Skeletal muscle satellite cell (primary cell): ENCODE results near the gene MRC1.
"Not testable (repeated sequence)": the region's sequence is repeated elsewhere in the genome, so short reads cannot be mapped to it uniquely, and the experiment has no call there.

Source experiments
- H3K27me3 ChIP-seq: 2 replicates; pipeline ENCODE4 v1.7.0; 2013; ENCODE audit warnings: low read length; ENCODE audit not compliant: control insufficient read depth, insufficient read depth
- H3K36me3 ChIP-seq: 2 replicates; pipeline ENCODE4 v1.7.0; 2013; ENCODE audit warnings: mild to moderate bottlenecking, control low read depth, low read length; ENCODE audit not compliant: insufficient read depth
- H3K4me1 ChIP-seq: 2 replicates; pipeline ENCODE4 v1.7.0; 2013; ENCODE audit warnings: low read length; ENCODE audit not compliant: control insufficient read depth, insufficient read depth
- H3K4me2 ChIP-seq: 2 replicates; pipeline ENCODE4 v1.7.0; 2013; ENCODE audit warnings: mild to moderate bottlenecking, low read length
- H3K4me3 ChIP-seq: 2 replicates; pipeline ENCODE4 v1.7.0; 2013; ENCODE audit warnings: low read length
- H3K9ac ChIP-seq: 2 replicates; pipeline ENCODE4 v1.7.0; 2013; ENCODE audit warnings: mild to moderate bottlenecking, low read depth, low read length, moderate library complexity
- H3K9me3 ChIP-seq: replicated peaks from 2 replicates; pipeline ENCODE4 v1.7.0; 2013; ENCODE audit warnings: mild to moderate bottlenecking, control low read depth, low read length

Gene MRC1

DNA sequence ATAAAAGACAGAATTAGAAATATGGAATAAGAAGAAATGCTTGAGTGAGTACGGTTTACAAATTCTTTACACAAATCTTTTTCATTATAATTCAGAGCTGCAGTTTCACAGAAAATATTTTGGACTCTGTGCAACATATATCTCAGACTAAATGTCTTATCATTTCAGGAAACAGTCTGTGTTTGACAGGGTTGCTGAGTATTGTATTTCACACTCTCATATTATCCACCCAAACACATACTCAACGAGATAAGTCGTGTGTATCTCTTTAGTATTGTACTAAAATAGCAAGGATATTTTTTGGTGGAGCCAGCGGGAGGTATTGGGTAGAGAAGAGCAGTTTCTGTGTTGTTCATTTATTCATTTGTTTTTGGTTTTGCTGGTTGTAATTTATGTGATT lies 103.6 kb downstream of the MRC1 start:
- no peak overlapping the region for H3K4me2 ChIP-seq
- H3K27me3 ChIP-seq, result no peaks in the 10 kb centered on the region
- H3K4me1 ChIP-seq, result no peaks in the 10 kb centered on the region
- H3K9me3 ChIP-seq, result no peaks in the 10 kb centered on the region
- H3K36me3 ChIP-seq, result no peaks in the 10 kb centered on the region
- no peak overlapping the region for H3K9ac ChIP-seq
- no peak overlapping the region for H3K4me3 ChIP-seq

DNA sequence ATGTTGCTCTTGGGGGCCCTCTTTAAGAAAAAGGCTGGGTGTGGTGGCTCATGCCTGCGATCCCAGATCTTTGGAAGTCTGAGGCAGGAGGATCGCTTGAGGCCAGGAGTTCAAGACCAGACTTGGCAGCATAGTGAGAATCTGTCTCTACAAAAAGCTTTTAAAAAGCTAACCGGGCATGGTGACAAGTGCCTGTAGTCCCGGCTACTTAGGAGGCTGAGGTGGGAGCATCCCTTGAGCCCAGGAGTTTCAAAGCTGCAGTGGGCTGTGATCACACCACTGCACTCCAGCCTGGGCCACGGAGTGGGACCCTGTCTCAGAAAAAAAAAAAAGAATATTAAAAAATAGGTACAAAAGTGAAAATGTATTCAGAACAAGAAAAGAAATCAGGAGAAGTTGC lies 104.5 kb downstream of the MRC1 start:
- H3K4me3 ChIP-seq, result no peak overlapping the region
- H3K4me2 ChIP-seq, result no peak overlapping the region
- H3K27me3 ChIP-seq, result no peaks in the 10 kb centered on the region
- H3K36me3 ChIP-seq, result no peaks in the 10 kb centered on the region
- H3K9me3 ChIP-seq, result no peaks in the 10 kb centered on the region
- H3K9ac ChIP-seq, result no peak overlapping the region
- no peaks in the 10 kb centered on the region for H3K4me1 ChIP-seq

DNA sequence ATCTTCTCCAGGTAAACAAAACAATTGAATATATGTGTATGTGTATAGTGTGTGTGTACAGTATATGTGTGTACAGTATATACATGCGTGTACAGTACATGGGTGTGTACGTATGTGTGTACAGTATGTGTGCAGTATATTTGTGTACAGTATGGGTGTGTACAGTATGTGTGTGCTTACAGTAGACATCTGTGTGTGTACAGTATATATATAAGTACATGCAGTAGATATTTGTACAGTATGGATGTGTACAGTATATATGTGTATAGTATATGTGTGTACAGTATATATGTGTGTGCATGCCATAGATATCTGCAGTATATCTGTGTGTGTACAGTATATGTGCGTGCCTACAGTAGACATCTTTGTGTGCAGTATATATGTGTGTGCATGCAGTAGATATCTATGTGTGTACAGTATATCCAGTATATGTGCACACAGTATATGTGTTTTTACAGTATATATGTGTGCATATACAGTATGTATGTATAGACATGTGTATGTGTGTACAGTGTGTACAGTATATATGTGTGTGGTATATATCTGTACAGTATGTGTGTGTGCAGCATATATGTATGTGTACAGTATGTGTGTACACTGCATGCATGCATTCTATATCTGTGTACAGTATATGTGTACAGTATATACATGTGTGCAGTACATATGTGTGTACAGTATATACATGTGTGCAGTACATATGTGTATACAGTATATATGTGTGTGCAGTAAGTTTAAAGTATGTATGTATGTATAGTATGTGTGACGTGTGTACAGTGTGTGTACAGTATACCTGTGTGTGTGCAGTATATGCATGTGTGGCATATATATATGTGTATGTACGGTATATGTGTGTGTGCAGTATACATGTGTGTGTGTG lies 105.3 kb downstream of the MRC1 start:
- Histone ChIP-seq H3K27me3 (no peaks in the 10 kb centered on the region), H3K36me3 (no peaks in the 10 kb centered on the region), H3K4me1 (no peaks in the 10 kb centered on the region), H3K9me3 (no peaks in the 10 kb centered on the region), H3K4me2 (no peak overlapping the region), H3K9ac (no peak overlapping the region), H3K4me3 (no peak overlapping the region)

DNA sequence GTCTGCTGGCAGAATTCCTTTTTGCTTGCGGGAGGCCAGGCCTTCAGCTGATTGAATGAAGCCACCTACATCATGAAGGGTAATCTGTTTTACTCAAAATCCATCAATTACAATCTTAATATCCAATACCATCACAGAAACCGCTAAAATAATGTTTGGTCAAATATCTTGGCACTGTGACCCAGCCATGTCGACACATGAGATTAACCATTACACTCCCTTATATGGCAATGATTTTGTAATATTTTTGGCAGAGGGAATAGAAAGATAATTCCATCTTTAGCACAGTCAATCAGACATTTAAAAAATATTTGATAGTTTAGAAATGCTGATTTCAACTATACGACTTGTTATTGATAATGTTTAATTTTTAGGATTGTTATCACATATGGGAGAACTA lies 106.0 kb downstream of the MRC1 start:
- H3K4me3 ChIP-seq, result no peak overlapping the region
- H3K36me3 ChIP-seq, result no peaks in the 10 kb centered on the region
- H3K4me1 ChIP-seq, result no peaks in the 10 kb centered on the region
- H3K4me2 ChIP-seq, result no peak overlapping the region
- H3K9ac ChIP-seq, result no peak overlapping the region
- H3K27me3 ChIP-seq, result no peaks in the 10 kb centered on the region
- H3K9me3 ChIP-seq, result no peaks in the 10 kb centered on the region

DNA sequence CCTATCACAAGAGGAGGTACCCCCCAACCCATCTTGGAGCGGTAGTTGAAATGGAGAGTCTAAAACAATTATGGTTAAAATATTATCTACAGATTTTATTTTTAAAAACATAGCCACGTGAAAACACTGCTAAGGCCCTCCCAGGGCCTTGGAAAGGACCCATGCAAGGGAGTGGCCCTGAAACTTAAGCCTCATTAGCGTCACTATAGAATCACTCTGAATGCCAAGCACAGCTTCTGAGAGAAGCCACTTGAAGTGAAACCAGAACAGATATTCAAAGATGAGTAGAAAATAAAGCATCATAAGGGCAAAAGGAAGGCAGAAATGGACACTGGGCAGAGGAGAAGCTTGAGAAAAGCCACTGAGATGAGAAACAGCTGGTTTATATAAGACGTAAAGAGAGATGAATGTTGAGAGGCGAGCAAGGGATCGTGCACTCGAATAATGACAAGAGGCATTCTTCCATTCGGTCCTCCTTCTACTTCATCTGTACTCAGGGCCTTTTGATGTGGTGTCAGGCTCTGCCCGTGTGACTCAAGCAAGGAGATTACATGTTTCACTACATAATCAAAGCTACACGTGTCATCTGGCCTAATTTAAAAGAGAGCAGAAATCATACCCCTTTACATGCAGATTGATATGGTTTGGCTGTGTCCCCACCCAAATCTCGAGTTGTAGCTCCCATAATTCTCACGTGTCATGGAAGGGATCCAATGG lies 109.2 kb downstream of the MRC1 start:
- Histone ChIP-seq H3K4me1 (peaks cover 9% of the 10 kb centered on the region), H3K4me3 (no peak overlapping the region), H3K27me3 (no peaks in the 10 kb centered on the region), H3K4me2 (no peak overlapping the region), H3K9ac (no peak overlapping the region), H3K36me3 (no peaks in the 10 kb centered on the region), H3K9me3 (no peaks in the 10 kb centered on the region)

DNA sequence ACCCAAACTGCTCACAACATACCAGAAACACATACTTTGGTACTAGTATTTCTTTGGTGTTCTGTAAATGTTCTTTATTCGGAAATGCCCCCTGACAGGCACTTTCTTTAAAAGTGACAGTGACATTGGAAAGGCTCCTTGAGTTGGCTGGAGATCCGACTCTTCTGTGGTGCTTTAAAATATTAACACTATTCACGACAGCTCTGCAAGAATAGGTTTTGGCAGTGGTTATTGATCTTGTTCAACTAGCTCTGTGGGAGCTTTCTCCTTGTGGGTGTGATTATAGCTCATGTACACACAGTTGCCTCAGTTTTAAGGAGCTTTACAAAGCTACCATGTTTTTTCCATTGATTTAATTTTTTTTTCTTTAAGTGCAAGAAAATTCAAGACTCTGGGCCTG lies 112.2 kb downstream of the MRC1 start:
- no peak overlapping the region for H3K4me3 ChIP-seq
- no peak overlapping the region for H3K4me2 ChIP-seq
- H3K36me3 ChIP-seq, result no peaks in the 10 kb centered on the region
- peaks cover 24% of the 10 kb centered on the region for H3K4me1 ChIP-seq
- no peaks in the 10 kb centered on the region for H3K27me3 ChIP-seq
- H3K9ac ChIP-seq, result no peak overlapping the region
- no peaks in the 10 kb centered on the region for H3K9me3 ChIP-seq

DNA sequence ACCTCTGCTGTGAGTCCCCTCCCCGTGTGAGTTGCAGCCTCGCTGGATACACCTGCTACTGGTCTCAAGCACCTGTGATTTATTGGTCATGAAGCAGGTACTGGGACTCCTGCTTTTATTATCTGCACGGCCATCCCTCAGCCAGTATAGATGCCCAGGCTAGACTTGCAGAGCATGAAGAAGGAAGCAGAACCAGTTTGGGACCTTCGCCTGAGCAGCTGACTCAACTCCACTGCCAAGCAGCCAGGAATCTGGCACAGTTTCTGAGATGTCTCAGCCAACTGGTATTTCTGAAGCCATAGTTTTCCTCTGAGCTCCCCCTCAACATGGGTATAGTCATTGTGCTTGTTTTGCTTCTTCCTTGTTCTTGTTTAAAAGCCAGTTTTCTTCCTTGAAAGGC lies 114.6 kb downstream of the MRC1 start:
- Histone ChIP-seq H3K4me3 (peak overlapping the region; percentile 55), H3K4me1 (peaks cover 24% of the 10 kb centered on the region), H3K9ac (peak overlapping the region; percentile 41), H3K27me3 (no peaks in the 10 kb centered on the region), H3K9me3 (no peaks in the 10 kb centered on the region), H3K36me3 (no peaks in the 10 kb centered on the region), H3K4me2 (peak overlapping the region; percentile 76)

DNA sequence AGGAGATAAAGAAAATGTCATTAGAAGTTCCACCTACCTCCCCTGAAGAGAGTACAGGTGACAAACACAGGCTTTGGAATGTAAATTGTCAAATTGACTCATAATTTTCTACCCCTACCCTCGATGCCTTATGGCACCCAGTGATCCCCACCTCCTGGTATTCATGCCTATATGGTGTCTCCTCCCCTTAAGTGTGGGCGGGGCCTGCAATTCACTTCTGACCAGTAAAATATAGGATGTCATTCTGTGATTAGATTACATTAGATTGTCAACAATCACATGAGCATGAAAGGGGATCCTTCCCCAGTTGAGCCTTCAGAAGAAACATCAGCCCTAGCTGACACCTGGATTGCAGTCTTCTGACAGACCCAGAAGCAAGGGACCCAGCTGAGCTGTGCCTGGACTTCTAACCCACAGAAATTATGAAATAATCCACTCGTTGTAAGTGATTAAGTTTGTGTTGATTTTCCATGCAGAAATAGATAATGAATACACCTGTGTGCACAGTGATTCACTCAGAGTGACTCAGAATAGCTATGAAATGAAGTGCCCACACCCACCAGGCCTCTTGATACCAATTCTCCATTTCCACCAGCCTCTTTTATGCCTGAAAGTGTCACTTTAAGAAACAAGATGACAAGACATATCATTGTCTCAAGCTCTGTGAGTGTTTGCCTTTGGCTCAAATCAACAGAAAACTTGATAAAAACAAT lies 134.0 kb downstream of the MRC1 start:
- Histone ChIP-seq H3K27me3 (peaks cover 6% of the 10 kb centered on the region), H3K4me1 (no peaks in the 10 kb centered on the region), H3K4me2 (no peak overlapping the region), H3K9me3 (no peaks in the 10 kb centered on the region), H3K4me3 (no peak overlapping the region), H3K9ac (no peak overlapping the region), H3K36me3 (no peaks in the 10 kb centered on the region)

DNA sequence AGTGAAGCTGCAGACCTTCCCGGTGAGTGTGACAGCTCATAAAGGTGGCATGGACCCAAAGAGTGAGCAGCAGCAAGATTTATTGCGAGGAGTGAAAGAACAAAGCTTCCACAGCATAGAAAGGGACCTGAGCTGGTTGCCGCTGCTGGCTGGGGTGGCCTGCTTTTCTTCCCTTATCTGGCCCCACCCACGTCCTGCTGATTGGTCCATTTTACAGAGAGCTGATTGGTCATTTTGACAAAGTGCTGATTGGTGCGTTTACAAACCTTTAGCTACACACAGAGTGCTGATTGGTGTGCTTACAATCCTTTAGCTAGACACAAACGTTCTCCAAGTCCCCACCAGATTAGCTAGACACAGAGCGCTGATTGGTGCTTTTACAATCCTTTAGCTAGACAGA lies 141.1 kb downstream of the MRC1 start:
- H3K4me2 ChIP-seq, H3K9me3 ChIP-seq, H3K4me1 ChIP-seq, H3K27me3 ChIP-seq, H3K4me3 ChIP-seq, H3K36me3 ChIP-seq, H3K9ac ChIP-seq: not testable (repeated sequence)

DNA sequence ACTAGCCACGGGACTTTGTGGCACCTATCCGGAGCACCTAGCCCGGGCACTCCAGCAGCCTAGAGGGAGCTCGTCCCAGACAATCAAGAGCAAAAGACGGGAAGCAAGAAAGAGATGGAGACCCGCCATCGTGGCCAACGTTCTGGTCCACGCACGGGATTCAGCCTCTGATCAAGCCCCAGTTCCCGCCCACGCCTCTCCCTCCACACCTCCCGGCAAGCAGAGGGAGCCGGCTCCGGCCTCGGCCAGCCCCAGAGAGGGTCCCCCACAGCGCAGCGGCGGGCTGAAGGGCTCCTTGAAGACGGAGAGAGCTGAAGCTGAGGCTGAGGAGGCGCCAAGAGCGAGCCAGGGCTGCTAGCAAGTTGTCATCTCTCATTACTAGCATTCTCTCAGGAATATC lies 141.6 kb downstream of the MRC1 start:
- H3K9ac ChIP-seq, result no peak overlapping the region
- H3K9me3 ChIP-seq, result no peaks in the 10 kb centered on the region
- no peak overlapping the region for H3K4me2 ChIP-seq
- H3K27me3 ChIP-seq, result no peaks in the 10 kb centered on the region
- no peak overlapping the region for H3K4me3 ChIP-seq
- peaks cover 6% of the 10 kb centered on the region for H3K4me1 ChIP-seq
- H3K36me3 ChIP-seq, result no peaks in the 10 kb centered on the region

DNA sequence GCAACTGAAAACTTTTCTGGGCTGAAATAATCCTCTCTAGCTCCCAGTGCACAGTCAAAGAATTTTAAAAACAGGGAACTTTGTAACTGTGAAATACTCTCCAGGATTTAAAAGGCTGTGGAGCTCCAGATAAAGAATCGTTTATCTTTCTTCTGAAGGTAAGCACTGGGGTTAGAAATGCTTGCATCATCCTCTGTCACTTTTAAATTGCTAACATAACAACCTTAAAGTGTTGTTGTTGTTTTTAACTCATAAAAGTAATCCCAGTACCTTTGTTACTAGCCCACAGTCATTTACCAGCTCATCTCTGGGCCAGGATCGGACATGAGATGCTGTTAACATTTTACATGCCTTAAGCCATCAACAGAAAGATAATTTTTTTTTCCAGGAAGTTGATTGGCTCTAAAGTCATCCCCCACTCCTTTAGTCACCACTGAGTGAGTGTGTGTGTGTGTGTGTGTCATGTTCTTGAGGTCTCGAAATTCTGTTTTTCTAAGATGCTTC lies 142.8 kb downstream of the MRC1 start, which contains the start of gene SLC39A12:
Gene SLC39A12, plus strand, starts transcription at position 51 of the 504 bp plus-strand sequence. CDS start 1,359 bp downstream, outside the sequence.
- H3K4me2 ChIP-seq, result no peak within 1 kb of the TSS
- peaks cover 6% of the 10 kb centered on the region for H3K4me1 ChIP-seq
- H3K9ac ChIP-seq, result no peak within 1 kb of the TSS
- no peaks in the 10 kb centered on the region for H3K36me3 ChIP-seq
- H3K9me3 ChIP-seq, result no peaks in the 10 kb centered on the region
- no peak within 1 kb of the TSS for H3K4me3 ChIP-seq
- H3K27me3 ChIP-seq, result no peaks in the 10 kb centered on the region
